GM12878 (cell line): ENCODE measurements around the gene MORC4. TPM values are rescaled to one million over a fixed set of nuclear protein-coding genes. Genes with fewer than 3 reads are reported as not detected.

Experiments used
- ATAC-seq: fragments of 200-7000 bp; cut with Tn5 transposase; 3 replicates; pipeline ENCODE4 v1.9.1; 2020; ENCODE audit warnings: mild to moderate bottlenecking, moderate library complexity
- BruUV-seq: library from RNA; stranded (reverse); fragments of 400-500 nt; replicated peaks from 2 replicates; lab custom pipeline; 2021; lab: Mats Ljungman, UMichigan
- CTCF ChIA-PET: fragments of 300-600 bp; sonication (Branson Sonifier 250); formaldehyde crosslinking; extraction: SDS; loops from one replicate; lab custom pipeline; 2021; ENCODE audit warnings: inconsistent platforms; lab: Yijun Ruan, JAX
- POLR2A ChIA-PET: fragments of 350-600 bp; formaldehyde crosslinking; extraction: SDS; loops from one replicate; lab custom pipeline; 2021; ENCODE audit warnings: inconsistent platforms; lab: Charles Lee
- RAD21 ChIA-PET: fragments of 300-600 bp; sonication (Branson Sonifier 250); formaldehyde crosslinking; loops from one replicate; lab custom pipeline; 2023; ENCODE audit warnings: antibody characterized with exemption; ENCODE audit not compliant: unreplicated experiment; lab: Charles Lee
- SMC1A ChIA-PET: fragments of 300-600 bp; sonication (Branson Sonifier 250); formaldehyde crosslinking; loops from one replicate; lab custom pipeline; 2023; ENCODE audit not compliant: unreplicated experiment, uncharacterized antibody; lab: Charles Lee
- DNase-seq: peaks from one replicate; pipeline ENCODE4 v3.0.0-alpha.2; 2011; ENCODE audit warnings: low read depth, low spot score
- FAIRE-seq: peaks from 3 replicates; lab custom pipeline; 2011; peaks lifted over from hg19 to GRCh38; lab: Jason Lieb, UNC
- H2AFZ ChIP-seq: 2 replicates; pipeline ENCODE4 v1.6.0; 2011; ENCODE audit warnings: low read depth, low read length, control low read depth; ENCODE audit not compliant: control insufficient read depth
- H3K27ac ChIP-seq: 2 replicates; pipeline ENCODE4 v1.5.1; 2011; ENCODE audit warnings: control low read depth; ENCODE audit not compliant: control insufficient read depth, insufficient read depth
- H3K27me3 ChIP-seq, 2 experiments: replicated peaks in 1 of 2; 2 replicates each; pipeline versions ENCODE4 v1.6.0 to v1.6.1; 2011; ENCODE audit warnings: low read length in 1 of 2; ENCODE audit not compliant: control insufficient read depth in 2 of 2, insufficient read depth in 2 of 2
- H3K36me3 ChIP-seq, 2 experiments: 2 replicates each; pipeline ENCODE4 v1.5.1; 2011; ENCODE audit warnings: low read length in 1 of 2; ENCODE audit not compliant: control insufficient read depth in 2 of 2, insufficient read depth in 2 of 2
- H3K4me1 ChIP-seq: 2 replicates; pipeline ENCODE4 v1.6.1; 2011; ENCODE audit warnings: mild to moderate bottlenecking, low read length, moderate library complexity, mixed read lengths; ENCODE audit not compliant: control insufficient read depth, insufficient read depth
- H3K4me2 ChIP-seq: 2 replicates; pipeline ENCODE4 v1.6.0; 2011; ENCODE audit warnings: control low read depth; ENCODE audit not compliant: control insufficient read depth, insufficient read depth
- H3K4me3 ChIP-seq: fragments of 200-600 bp; sonication (generic); 2 replicates; pipeline ENCODE4 v1.5.1; 2016
- H3K79me2 ChIP-seq: 2 replicates; pipeline ENCODE4 v1.6.0; 2011; ENCODE audit warnings: low read length; ENCODE audit not compliant: control insufficient read depth, insufficient read depth
- H3K9ac ChIP-seq: 2 replicates; pipeline ENCODE4 v1.8.0; 2011; ENCODE audit warnings: low read length, control low read depth, mixed read lengths; ENCODE audit not compliant: control insufficient read depth, insufficient read depth
- H3K9me3 ChIP-seq: replicated peaks from 3 replicates; pipeline ENCODE4 v1.5.1; 2011; ENCODE audit warnings: mild to moderate bottlenecking, low read length; ENCODE audit not compliant: control insufficient read depth, insufficient read depth
- H4K20me1 ChIP-seq: 2 replicates; pipeline ENCODE4 v1.6.0; 2011; ENCODE audit not compliant: control insufficient read depth, insufficient read depth
- CREM ChIP-seq: IDR thresholded peaks from 2 replicates; pipeline ENCODE4 v1.6.1; 2014; ENCODE audit warnings: antibody characterized with exemption, low read depth
- IRF4 ChIP-seq: IDR thresholded peaks from 2 replicates; pipeline ENCODE4 v1.6.1; 2011; ENCODE audit warnings: low read depth, low read length
- KAT2A ChIP-seq: conservative IDR thresholded peaks from 2 replicates; pipeline ENCODE4 v1.6.1; 2011; ENCODE audit warnings: low read depth, low read length; ENCODE audit not compliant: control insufficient read depth
- KDM1A ChIP-seq: fragments of 200-600 bp; sonication (generic); IDR thresholded peaks from 2 replicates; pipeline ENCODE4 v1.6.1; 2016; ENCODE audit warnings: borderline replicate concordance
- MEF2A ChIP-seq: IDR thresholded peaks from 2 replicates; pipeline ENCODE4 v1.6.1; 2011; ENCODE audit warnings: low read depth, mild to moderate bottlenecking, low read length, moderate library complexity; ENCODE audit not compliant: insufficient read depth
- MLLT1 ChIP-seq: fragments of 450-650 bp; IDR thresholded peaks from 2 replicates; pipeline ENCODE4 v1.6.1; 2016; ENCODE audit warnings: mild to moderate bottlenecking
- MTA3 ChIP-seq: IDR thresholded peaks from 2 replicates; pipeline ENCODE4 v1.6.1; 2012; ENCODE audit warnings: low read length, inconsistent platforms, borderline replicate concordance
- NR2C1 ChIP-seq: fragments of 450-650 bp; IDR thresholded peaks from 2 replicates; pipeline ENCODE4 v1.6.1; 2017; ENCODE audit warnings: antibody characterized with exemption, mild to moderate bottlenecking, moderate library complexity
- NR2F1 ChIP-seq: fragments of 450-650 bp; conservative IDR thresholded peaks from 2 replicates; pipeline ENCODE4 v1.6.1; 2017; ENCODE audit warnings: mild to moderate bottlenecking
- RAD21 ChIP-seq: IDR thresholded peaks from 2 replicates; pipeline ENCODE4 v1.6.1; 2011; ENCODE audit warnings: mild to moderate bottlenecking, low read depth, low read length, moderate library complexity; ENCODE audit not compliant: insufficient read depth
- RUNX3 ChIP-seq: IDR thresholded peaks from 2 replicates; pipeline ENCODE4 v1.6.1; 2012; ENCODE audit warnings: low read length, inconsistent platforms
- TBL1XR1 ChIP-seq: IDR thresholded peaks from 2 replicates; pipeline ENCODE4 v1.6.1; 2012; ENCODE audit warnings: low read depth, low read length, improper control_type of control experiment
- ZNF274 ChIP-seq: IDR thresholded peaks from one replicate; pipeline ENCODE4 v1.8.0; 2011; ENCODE audit not compliant: insufficient read length, insufficient read depth
- ZSCAN29 ChIP-seq: fragments of 450-650 bp; IDR thresholded peaks from 2 replicates; pipeline ENCODE4 v1.6.1; 2017; ENCODE audit warnings: mild to moderate bottlenecking, moderate library complexity
- WGBS: methylation state at CpG from one replicate; pipeline ENCODE4 v1.1.6; 2016; ENCODE audit warnings: low lambda C conversion rate; ENCODE audit not compliant: insufficient replicate concordance, insufficient coverage; ENCODE audit errors: missing lambda C conversion rate; 5-methylcytosine and 5-hydroxymethylcytosine counted together
- in situ Hi-C: fragments of 300-500 bp; cut with MboI; formaldehyde crosslinking; loops from 9 replicates; pipeline ENCODE4 v1.14.3; 2018; ENCODE audit warnings: mixed read lengths
- intact Hi-C: fragments of 100-400 bp; cut with micrococcal nuclease; formaldehyde crosslinking; loops from one replicate; pipeline ENCODE4 v1.14.2; 2022; ENCODE audit not compliant: unreplicated experiment
- polyA plus RNA-seq, 11 experiments: library from polyadenylated mRNA; depleted of rRNA in 4 of 11; unstranded in 6 of 11; stranded (reverse) in 5 of 11; fragments of >200 nt; fragmentation: Nextera tagmentation in 4 of 11; fragmentation: Illumina TruSeq in 1 of 11; extraction: Ambion mirVana in 4 of 11; extraction: Trizol in 1 of 11; gene quantifications; 1 replicate in 1 of 11; 2 replicates in 10 of 11; pipeline versions ENCODE4 v1.2.1 to v1.2.3, GENCODE V29; 2011 to 2016; ENCODE audit warnings: inconsistent platforms in 2 of 11, missing spikeins in 2 of 11, low read depth in 1 of 11
- total RNA-seq, 4 experiments: library from RNA; depleted of rRNA in 3 of 4; stranded (reverse); fragments of >200 nt in 3 of 4; fragmentation: Illumina TruSeq in 1 of 4; extraction: Trizol in 1 of 4; gene quantifications; 2 replicates each; pipeline versions ENCODE4 v1.2.1 to v1.2.3, GENCODE V29; 2013 to 2021
- TF ChIP-seq, protein P1 (sequence below): IDR thresholded peaks from 2 replicates; pipeline ENCODE4 v1.6.1; 2012; ENCODE audit warnings: low read depth, low read length, improper control_type of control experiment
- TF ChIP-seq, protein P2 (sequence below): IDR thresholded peaks from 2 replicates; pipeline ENCODE4 v1.6.1; 2012; ENCODE audit warnings: mild to moderate bottlenecking, low read depth, low read length

MORC4 gene
- total and polyA plus RNA-seq, 10 of the 15 experiments (the other 5 are each of a cell fraction or from before 2014, with no cell fraction given) = 0.03 to 0.65 (median 0.26) TPM

DNA sequence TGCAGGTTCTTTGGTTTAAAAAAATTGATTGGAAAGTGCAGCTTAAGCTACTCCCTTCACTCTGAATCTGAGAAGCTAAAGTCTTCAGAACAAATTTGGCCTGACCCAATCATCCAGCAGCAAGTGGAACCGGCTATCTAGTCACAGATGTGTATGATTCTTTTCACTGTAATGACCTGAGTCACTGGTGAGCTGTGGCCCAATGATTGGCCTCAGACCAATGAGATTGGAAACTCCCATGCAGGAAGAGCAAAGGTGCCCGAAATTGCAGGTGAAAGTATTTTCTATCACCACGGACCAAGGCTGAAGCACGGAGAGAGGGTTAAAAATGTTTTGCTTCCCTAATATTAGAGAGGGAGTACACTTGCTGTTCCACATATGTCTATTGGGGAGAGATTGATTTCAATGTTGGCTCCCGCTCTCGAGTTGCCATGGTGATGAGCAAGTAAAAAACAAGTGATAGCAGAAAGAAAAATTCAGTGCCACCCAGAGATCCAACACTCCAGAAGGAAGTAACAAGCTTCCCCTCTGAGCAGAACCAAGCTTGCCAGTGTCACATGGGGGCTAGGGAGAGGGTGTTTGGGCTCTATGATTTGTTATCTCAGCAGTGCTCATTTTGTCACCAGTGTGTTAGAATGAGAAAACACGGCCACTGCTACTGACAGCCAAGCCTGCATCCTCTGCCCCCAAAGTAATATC, 108.1 kb downstream of the MORC4 start:
- no TSS peak for BruUV-seq
- intact Hi-C loops = loop anchor here (5.0 to 10.0 kb wide), 3 partner anchors 413 to 1003 kb away; no protein-coding TSS in a partner anchor
- no peak for DNase-seq
- no peaks in the 10 kb centered on the region for H3K36me3 ChIP-seq
- H3K4me1 ChIP-seq = no peaks in the 10 kb centered on the region
- POLR2A ChIA-PET = no interaction called here
- no peak overlapping the region for H3K9ac ChIP-seq
- H3K4me3 ChIP-seq = no peak overlapping the region
- in situ Hi-C loops = no loop called here
- RAD21 ChIA-PET = no interaction called here
- no peak overlapping the region for H2AFZ ChIP-seq
- no peaks in the 10 kb centered on the region for H4K20me1 ChIP-seq
- no peak overlapping the region for H3K27ac ChIP-seq
- TF ChIP-seq RAD21 (no peak), ZSCAN29 (no peak), ZNF274 (no peak), CREM (no peak), IRF4 (no peak), KAT2A (no peak), MLLT1 (no peak), TBL1XR1 (no peak), KDM1A (no peak), MEF2A (no peak), NR2C1 (no peak), RUNX3 (no peak), NR2F1 (no peak), MTA3 (no peak)
- TF ChIP-seq, protein P1, sequence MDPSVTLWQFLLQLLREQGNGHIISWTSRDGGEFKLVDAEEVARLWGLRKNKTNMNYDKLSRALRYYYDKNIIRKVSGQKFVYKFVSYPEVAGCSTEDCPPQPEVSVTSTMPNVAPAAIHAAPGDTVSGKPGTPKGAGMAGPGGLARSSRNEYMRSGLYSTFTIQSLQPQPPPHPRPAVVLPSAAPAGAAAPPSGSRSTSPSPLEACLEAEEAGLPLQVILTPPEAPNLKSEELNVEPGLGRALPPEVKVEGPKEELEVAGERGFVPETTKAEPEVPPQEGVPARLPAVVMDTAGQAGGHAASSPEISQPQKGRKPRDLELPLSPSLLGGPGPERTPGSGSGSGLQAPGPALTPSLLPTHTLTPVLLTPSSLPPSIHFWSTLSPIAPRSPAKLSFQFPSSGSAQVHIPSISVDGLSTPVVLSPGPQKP = no peak
- TF ChIP-seq, protein P2, sequence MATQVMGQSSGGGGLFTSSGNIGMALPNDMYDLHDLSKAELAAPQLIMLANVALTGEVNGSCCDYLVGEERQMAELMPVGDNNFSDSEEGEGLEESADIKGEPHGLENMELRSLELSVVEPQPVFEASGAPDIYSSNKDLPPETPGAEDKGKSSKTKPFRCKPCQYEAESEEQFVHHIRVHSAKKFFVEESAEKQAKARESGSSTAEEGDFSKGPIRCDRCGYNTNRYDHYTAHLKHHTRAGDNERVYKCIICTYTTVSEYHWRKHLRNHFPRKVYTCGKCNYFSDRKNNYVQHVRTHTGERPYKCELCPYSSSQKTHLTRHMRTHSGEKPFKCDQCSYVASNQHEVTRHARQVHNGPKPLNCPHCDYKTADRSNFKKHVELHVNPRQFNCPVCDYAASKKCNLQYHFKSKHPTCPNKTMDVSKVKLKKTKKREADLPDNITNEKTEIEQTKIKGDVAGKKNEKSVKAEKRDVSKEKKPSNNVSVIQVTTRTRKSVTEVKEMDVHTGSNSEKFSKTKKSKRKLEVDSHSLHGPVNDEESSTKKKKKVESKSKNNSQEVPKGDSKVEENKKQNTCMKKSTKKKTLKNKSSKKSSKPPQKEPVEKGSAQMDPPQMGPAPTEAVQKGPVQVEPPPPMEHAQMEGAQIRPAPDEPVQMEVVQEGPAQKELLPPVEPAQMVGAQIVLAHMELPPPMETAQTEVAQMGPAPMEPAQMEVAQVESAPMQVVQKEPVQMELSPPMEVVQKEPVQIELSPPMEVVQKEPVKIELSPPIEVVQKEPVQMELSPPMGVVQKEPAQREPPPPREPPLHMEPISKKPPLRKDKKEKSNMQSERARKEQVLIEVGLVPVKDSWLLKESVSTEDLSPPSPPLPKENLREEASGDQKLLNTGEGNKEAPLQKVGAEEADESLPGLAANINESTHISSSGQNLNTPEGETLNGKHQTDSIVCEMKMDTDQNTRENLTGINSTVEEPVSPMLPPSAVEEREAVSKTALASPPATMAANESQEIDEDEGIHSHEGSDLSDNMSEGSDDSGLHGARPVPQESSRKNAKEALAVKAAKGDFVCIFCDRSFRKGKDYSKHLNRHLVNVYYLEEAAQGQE = no peak
- 22% methylated on average over 7 of the region's 7 CpGs for WGBS
- ATAC-seq = no peak
- FAIRE-seq = no peak
- no peaks in the 10 kb centered on the region for H3K9me3 ChIP-seq
- CTCF ChIA-PET = interaction anchor here (0.7 to 3.6 kb wide), 6 partner anchors 16 to 967 kb away, joined by 3 to 16 read pairs (median 3); no protein-coding TSS in a partner anchor
- H3K27me3 ChIP-seq = no peaks in the 10 kb centered on the region; a peak in 1 of 4 replicates
- no peak overlapping the region for H3K4me2 ChIP-seq
- SMC1A ChIA-PET = interaction anchor here (0.7 kb wide), 1 partner anchor 853 kb away, joined by 3 read pairs; no protein-coding TSS in a partner anchor
- H3K79me2 ChIP-seq = no peaks in the 10 kb centered on the region
